ENCODE results near the gene SLCO2A1.

Gene SLCO2A1

DNA sequence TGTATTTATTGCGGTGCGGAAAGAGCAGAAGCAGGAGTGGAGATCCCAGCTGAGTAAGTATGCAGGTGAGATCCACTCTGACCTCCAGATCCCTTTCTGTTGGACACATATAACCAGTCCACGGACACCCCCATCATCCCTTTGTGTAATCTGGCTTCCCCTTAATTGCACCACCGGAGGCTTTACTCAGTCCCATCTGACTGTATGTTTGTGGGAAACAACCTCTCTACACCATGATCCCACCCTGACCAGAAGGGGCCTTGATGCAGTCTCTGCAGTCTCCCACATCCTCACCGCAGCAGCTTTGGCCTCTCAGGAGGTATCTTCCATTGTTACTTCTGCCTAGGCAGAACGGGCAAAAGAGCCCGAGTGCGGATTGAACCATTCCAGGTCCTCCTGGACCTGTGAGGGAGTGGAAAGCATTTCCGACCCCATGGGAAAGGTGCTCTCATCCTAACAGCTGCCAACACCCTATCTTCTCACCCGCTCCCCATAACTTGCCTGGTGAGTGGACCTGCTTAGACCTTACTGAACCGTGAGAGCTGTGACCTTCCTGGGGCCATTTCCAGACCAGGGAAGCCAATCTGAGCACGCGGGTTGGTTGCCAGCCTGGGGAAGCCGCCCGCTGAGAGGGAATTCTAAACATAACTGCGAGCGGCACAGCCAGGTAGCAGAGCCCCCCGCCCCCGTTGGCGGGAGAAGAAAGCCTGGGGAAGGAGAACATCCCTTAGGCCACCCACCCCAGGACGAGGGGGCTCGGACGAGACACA lies 1.1 kb downstream of the SLCO2A1 start:
- H3K4me3 ChIP-seq (ENCODE audit: low read depth, low read length), result no peak overlapping the region
- no peak for DNase-seq (ENCODE audit: low read depth)
- TF ChIP-seq, protein P1, sequence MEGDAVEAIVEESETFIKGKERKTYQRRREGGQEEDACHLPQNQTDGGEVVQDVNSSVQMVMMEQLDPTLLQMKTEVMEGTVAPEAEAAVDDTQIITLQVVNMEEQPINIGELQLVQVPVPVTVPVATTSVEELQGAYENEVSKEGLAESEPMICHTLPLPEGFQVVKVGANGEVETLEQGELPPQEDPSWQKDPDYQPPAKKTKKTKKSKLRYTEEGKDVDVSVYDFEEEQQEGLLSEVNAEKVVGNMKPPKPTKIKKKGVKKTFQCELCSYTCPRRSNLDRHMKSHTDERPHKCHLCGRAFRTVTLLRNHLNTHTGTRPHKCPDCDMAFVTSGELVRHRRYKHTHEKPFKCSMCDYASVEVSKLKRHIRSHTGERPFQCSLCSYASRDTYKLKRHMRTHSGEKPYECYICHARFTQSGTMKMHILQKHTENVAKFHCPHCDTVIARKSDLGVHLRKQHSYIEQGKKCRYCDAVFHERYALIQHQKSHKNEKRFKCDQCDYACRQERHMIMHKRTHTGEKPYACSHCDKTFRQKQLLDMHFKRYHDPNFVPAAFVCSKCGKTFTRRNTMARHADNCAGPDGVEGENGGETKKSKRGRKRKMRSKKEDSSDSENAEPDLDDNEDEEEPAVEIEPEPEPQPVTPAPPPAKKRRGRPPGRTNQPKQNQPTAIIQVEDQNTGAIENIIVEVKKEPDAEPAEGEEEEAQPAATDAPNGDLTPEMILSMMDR (IDR thresholded peaks at IDR 0.05; ENCODE audit: insufficient read depth, low read depth, low read length, missing control alignments), result no peak

DNA sequence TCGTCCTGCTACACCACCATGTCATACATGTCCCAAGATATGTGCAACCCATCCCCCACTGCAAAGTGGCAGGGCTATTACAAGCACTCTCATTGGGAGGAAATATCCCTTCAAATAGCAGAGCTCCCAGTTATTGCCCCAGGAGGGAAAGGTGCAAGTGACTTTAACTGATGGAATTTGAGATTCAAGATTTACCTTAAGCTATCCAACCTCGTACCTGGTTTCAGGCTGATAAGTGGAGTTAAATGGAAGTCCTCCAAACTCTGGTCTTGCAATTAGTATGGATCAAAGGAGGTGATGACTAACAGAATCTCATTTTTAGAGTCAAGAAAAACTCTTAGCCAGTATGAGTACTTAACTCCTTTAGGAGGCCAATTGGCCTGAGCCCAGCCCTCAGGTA lies 2.1 kb downstream of the SLCO2A1 start:
- TF ChIP-seq, protein P1 (IDR thresholded peaks at IDR 0.05; ENCODE audit: insufficient read depth, low read depth, low read length, missing control alignments), result no peak
- DNase-seq (ENCODE audit: low read depth), result no peak
- no peak overlapping the region for H3K4me3 ChIP-seq (ENCODE audit: low read depth, low read length)

DNA sequence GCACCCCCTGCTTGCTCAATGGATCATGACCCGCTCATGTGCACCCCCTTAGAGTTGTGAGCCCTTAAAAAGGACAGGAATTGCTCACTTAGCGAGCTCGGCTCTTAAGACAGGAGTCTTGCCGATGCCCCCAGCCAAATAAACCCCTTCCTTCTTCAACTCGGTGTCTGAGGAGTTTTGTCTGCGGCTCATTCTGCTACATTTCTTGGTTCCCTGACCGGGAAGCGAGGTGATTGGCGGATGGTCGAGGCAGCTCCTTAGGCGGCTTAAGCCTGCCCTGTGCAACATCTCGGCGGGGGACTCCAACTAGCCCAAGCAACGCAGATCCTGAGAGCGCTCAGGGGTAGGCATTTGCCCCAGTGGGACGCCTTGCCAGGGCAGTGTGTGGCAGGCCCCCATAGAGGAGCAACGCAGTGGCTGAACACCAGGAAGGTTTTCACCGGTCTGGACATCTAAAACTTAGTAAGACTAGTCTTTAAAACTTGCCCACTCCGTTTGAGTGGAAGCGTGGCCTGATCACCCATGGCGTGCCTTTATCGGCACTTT lies 9.5 kb downstream of the SLCO2A1 start:
- DNase-seq (ENCODE audit: low read depth), result no peak
- no peak overlapping the region for H3K4me3 ChIP-seq (ENCODE audit: low read depth, low read length)
- TF ChIP-seq, protein P1 (IDR thresholded peaks at IDR 0.05; ENCODE audit: insufficient read depth, low read depth, low read length, missing control alignments), result no peak

DNA sequence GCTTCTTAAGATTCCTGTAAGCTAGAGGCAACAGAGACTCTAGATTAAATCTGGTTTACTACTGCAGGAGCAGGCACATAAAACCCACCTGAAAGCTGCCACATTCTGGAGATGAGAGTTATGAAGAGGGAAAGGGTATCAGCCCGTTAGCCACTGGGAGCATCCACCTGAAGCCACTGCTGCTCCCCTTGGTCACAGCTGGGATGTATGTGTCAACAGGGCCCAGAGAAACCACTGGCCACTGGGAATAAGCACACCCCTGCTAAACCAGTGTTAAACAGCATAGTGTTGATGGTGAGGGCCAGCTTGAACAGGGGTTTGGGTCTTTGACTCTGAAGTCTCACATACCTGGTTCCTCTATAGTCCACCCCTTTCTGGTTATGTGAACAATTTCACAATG lies 10.9 kb downstream of the SLCO2A1 start:
- H3K4me3 ChIP-seq (ENCODE audit: low read depth, low read length), result no peak overlapping the region
- TF ChIP-seq, protein P1 (IDR thresholded peaks at IDR 0.05; ENCODE audit: insufficient read depth, low read depth, low read length, missing control alignments), result no peak
- no peak for DNase-seq (ENCODE audit: low read depth)

DNA sequence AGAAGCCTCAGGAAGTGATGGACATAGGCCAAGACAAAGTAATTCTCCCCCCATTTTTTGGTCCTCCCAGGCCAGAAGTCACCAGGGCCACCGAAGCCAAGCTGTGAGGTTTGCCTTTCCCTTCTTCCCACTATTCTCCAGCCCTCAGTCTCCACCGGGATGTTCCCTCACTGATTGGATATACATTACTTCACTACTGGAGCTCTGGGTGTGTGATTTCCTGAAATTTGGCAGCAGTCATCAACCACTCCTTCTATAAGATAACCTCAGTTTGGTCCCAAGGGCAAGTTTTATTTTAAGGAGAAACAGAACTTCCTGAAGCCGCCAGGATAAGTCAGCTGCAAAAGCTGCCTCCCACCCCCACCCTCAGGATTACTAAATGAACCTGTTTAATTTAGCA lies 11.3 kb downstream of the SLCO2A1 start:
- TF ChIP-seq, protein P1 (IDR thresholded peaks at IDR 0.05; ENCODE audit: insufficient read depth, low read depth, low read length, missing control alignments), result no peak
- no peak for DNase-seq (ENCODE audit: low read depth)
- no peak overlapping the region for H3K4me3 ChIP-seq (ENCODE audit: low read depth, low read length)

DNA sequence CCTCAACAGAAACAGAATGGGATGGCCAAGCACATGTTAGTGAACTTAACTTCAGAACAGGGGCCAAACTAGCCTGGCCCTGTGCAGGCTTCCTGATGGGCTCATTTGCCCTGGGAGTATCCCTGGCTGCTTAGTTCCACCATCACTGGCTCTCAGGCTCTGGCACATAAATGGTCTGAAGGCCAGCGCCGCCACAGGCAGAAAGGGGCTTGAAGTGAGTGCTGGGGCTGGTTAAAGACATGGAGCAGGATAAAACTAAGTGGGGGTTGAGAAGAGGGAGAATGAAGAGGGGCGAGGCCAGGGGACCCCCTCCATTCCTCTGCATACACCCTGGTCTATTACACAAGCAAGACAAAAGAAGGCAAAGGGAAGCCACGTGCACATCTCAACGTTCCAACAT lies 12.2 kb downstream of the SLCO2A1 start:
- H3K4me3 ChIP-seq (ENCODE audit: low read depth, low read length), result no peak overlapping the region
- no peak for DNase-seq (ENCODE audit: low read depth)
- TF ChIP-seq, protein P1 (IDR thresholded peaks at IDR 0.05; ENCODE audit: insufficient read depth, low read depth, low read length, missing control alignments), result no peak

DNA sequence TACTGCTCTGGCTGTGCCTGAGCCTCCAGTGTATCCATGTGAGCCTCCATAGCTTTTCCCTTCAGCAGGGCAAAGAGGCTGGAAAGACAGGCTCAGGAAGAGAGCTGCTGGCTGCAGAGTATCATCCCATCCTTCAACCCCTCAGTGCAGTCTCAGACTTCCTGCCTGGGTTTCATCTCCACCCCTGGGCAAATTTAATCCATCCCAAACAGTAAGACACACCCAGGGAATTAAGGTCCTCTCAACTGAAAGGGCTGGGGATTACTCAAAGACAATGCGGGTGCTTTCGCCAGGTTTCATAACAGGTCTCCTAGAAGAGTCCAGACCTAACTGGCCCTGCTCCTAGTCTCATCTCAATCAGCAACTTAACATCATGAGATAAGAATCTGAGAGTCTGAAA lies 15.5 kb downstream of the SLCO2A1 start:
- TF ChIP-seq, protein P1 (IDR thresholded peaks at IDR 0.05; ENCODE audit: insufficient read depth, low read depth, low read length, missing control alignments), result no peak
- H3K4me3 ChIP-seq (ENCODE audit: low read depth, low read length), result no peak overlapping the region
- no peak for DNase-seq (ENCODE audit: low read depth)
